Kidney glomerular epithelial cell (primary cell): ENCODE results near the gene MOB3B.

ENCODE experiments used
- DNase-seq: peaks from one replicate; lab custom pipeline; 2025; lab: John Stamatoyannopoulos, UW

Gene MOB3B

DNA sequence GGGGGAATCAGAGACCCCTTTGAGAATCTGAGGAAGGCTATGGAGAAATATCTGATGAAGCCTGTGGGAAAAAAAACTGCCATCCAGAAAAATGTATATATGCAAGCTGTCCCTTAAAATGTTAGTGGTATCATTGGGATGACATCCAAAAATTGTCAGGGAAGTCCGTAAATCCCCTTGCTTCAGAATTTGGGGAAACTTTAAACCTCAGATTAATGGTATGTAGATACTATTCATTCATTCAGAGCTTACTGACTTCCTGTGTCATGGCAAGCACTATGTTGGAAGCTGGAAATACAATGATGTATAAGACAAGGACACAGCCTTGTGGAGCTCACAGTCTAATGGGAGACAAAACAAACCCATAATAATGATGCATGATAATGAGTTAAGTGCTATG is 10.9 kb upstream of the MOB3B start:
- no peak for DNase-seq

DNA sequence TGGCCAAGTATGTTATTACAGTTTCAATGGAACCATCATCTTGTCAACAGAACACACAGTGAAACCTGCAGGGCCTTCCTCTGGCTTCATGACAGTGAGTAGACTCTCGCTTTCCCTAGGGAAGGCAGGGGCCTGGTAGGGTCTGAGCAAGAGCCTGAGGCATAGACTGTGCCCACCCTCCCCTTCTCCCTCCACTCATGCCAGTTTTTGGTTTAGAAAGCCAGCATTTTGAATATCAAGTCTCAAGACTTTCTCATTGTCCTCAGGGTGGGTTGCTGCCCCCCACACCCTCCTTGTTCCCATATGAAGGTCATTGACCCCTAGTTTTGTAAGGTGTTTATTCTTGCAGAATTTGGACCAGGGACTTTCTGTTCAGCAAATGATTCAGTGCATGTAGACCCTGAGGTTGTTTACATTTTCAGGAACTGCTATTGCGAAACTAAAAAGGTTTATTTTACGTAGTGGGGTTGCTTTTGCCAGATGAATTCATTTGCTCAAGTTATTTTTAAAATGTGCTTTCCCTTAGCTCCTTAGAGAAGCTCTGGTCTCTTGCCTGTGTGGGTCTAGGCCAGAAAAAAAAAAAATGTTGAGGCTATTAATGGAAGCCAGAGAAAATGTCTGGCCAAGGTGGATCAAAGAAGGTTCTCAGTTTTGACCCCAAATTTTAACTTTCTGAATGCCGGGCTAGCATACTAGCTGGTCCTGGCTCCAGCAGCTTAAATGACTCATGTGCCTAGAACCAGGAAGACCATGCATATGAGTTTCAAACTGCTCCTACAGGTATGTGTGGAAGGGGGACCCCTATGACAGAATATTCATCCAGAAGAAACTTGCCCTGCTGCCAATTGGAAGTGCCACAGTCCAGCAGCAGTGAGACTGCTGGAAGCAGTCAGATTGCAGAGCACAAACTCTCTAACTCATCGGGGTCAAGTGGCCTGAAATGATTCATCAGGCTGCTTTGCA is 10.1 kb upstream of the MOB3B start:
- DNase-seq = no peak

DNA sequence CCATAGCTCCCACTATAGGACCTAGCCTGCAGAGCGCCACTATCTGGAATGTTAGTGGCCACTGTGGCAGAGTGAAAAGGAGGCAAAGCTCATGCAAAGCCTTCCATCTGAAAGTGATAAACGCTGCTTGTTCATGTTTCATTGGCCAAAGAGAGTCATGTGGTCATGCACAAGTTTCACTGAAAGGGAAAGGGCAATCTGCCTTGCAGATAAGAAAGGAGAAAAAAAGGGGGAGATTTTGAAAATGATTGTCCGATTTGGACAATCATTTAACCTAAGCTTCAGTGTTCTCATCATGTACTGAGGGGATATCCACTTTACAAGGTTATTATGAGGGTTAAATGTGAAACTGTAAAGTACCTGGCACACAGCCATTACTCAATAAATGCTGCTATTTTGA is 9.0 kb upstream of the MOB3B start:
- DNase-seq = no peak

DNA sequence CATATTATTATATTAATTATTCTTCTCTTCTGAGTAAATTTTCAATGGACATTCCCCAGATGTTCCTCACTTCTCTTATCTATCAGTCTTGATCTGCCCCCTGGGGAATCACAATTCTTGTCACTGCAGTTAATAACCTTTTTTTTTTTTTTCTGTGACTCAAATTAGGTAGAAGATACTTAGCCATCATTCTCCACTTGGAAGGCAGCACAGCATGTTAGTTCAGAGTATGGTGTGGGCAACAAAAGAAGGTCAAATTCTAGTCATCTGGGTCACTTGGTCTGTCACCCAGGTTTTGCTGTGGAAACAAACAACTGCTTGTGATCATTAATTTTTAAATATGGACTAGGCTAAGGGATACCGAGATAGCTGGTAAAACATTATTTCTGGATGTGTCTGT is 8.1 kb upstream of the MOB3B start:
- DNase-seq = no peak

DNA sequence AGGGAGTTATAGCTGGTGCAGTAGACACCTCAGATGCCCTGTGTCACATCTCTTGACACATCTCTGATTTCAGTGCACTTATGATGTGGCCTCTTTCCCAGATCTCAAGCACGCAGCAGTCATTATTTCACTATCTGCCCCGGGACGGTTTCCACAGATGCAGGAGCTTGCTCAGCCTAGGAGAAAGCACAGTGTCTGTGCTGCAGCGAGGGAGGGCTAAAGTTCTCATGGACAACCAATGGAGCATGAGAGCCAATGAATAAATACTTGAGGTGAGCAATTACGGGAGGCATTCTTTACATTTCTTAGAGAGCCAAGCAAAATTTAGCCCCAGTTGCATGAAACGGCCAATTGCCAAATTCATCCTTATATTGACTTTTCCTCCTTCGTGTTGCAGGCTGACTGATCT is 7.4 kb upstream of the MOB3B start:
- peak; percentile 52 for DNase-seq

DNA sequence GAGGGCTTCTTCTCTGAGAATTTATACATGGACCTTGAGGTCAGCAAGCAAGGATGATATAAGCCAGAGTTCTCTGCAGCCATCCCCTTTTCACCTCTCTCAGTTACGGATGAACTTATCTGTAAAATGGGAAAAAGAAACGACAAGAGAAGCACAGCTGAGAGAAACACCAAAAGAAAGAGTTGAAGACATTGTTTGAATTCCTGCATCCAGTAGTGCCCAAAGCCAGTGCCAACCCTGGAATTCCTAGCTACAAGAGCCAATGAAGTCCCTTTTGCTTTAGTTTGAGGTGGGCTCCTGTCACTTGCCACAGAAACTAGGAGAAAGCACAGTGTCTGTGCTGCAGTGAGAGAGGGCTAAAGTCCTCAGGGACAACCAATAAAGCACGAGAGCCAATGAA is 6.6 kb upstream of the MOB3B start:
- DNase-seq = no peak

DNA sequence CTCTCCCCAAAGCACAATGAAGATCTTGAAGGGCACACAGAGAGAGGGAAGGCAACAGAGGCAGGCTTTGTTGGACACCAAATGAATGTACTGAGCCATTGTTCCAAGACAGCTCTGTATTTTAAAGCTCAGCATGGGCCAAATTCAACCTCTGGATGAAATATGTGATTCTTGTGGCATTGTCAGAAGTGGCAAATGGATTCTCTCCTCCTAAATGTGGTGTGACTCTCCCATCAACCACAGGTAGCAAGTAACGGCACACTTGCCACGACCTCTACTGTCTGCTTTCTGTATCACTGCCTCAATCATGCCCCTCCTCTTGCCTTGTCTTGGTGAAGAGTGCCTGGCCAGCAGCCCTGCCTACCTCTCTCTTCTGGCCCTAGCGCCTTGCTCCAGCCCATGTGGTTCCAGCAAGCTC is 6.1 kb upstream of the MOB3B start:
- no peak for DNase-seq

DNA sequence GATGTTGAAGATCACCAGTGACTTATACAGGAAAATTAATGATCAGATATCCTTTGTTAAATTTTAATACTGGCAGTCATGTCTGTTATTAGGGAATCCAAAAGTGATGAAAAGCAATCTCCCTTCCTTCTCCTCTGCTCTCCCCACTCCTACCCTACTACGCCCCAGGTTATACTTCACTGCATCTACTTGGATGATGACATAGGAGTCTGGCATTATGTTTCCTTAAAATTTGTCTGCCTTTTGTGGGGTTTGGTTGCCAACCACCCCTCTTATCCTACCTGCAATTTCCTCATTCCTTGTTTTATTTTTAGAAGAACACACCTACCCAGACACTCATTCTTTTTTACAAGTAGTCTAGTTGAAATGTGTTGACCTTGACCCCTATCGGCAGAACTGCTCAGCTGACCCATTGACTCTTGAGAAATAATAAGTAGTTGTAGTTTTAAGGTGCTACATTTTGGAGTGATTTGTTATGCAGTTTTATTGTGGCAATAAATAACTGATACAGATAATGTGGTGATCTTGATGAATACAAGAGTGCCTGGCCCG is 5.1 kb upstream of the MOB3B start:
- no peak for DNase-seq

DNA sequence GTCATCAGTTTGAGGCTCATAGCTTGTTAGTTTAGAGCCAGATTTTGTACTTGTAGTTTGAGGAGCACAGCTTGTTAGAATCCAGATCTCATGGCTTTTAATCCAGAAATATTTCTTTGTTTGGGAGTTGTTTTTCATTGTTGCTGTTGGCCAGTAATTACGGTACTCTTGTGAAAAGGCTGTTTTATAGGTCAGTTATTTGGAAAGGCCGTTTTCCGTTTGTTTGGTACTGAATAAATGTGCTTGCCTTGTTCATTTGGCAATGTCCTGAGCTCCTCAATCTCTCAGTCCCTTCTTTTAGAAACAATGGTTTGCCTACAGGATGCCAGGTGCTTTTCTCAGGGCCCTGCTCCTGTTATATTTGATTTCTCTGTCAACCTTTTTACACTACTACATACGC is 4.5 kb upstream of the MOB3B start:
- DNase-seq = no peak

DNA sequence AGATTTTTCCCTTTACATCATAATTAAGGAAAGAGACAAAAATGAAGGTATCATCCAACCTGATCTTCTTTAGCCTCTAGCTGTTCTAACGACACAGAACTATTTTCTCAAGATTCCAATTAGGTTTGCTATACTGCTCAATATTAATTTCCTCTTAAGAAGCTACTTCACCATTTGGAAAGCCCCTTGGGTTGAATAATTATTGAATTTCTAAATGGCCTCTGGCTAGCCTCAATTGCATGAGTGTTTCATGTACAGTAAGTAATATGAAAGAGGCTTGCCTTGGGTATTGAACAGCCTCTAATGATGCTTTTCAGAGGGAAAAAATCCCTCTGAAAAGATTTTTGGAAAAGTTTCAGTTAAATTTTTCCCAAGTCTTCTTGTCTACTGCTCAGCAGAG is 3.7 kb upstream of the MOB3B start:
- no peak for DNase-seq

DNA sequence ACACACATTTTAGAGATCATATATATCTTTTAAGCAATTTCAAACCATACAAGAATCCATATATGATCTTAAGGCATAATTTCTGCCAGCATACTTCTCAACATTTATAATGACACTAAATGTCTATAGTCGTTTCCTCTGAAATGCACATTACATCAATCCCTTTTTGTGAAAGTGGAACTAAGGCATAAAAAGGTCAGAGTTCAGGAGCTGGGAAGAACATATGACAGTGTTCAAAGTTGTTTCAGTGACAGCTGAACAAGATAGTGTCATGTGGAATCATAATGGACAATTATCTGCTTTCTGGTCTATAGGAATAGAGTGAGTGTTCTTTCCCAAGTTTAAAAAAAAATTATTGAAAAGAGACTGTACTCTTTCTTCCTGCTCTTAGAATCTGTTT is 2.4 kb upstream of the MOB3B start:
- DNase-seq = no peak

DNA sequence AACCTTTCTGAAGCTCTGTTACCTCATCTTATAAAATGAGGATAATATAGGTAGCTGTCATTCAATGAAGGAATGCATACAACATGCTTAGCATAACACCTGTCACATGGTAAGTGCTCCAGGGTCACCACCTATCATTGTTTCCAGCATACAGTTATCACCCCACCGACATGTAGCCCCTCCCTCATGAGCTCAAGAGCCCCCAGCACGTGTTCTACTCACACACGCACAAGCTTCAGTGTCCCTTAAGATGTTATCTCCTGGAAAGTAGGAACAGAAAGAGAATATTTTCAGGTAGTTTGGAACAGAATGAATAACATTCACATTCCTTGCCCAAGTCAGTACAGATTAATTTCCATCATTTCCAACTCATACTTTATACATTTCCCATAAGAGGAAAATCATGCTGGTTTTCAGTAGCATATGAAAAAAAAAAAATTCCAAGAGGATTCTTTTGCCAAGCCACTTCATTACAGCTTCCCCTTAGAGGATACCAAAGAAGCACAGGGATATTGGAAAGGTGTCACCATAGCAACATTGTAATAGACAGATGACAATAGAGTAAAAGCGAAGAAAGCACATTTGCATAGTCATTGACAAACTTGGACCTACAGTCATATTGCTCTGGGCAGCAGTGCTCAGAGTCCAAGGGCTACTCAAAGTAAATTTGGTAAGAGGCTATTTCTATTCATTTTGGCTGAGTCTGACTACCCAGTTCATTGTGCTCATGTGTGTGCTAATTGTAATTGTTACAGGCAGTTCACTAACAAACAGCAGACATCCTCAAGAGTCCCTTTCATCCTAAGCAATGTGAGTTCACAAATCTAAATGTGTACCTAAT is 1.5 kb upstream of the MOB3B start:
- DNase-seq = no peak

DNA sequence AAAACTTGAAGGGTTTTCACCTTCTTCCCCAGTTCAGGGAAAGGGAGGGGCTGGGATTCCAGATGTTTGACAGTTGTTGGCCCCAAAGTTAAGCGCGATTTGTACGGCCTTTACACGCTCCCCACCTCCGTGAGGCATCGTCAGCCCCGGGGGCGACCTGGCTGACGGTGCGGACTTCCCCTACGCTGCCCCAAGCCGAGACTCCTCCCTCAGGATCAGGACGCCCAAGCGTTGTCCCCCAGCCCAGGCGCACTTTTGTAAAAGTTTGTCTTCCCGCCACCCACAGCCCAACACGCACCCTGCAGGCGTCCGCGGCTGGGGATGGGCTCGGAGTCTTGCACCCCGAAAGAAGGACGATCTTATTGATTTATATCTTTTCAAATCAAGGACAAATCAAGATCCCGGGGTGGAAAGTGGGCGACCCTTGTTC is 713 bp downstream of the MOB3B start:
- DNase-seq = no peak

DNA sequence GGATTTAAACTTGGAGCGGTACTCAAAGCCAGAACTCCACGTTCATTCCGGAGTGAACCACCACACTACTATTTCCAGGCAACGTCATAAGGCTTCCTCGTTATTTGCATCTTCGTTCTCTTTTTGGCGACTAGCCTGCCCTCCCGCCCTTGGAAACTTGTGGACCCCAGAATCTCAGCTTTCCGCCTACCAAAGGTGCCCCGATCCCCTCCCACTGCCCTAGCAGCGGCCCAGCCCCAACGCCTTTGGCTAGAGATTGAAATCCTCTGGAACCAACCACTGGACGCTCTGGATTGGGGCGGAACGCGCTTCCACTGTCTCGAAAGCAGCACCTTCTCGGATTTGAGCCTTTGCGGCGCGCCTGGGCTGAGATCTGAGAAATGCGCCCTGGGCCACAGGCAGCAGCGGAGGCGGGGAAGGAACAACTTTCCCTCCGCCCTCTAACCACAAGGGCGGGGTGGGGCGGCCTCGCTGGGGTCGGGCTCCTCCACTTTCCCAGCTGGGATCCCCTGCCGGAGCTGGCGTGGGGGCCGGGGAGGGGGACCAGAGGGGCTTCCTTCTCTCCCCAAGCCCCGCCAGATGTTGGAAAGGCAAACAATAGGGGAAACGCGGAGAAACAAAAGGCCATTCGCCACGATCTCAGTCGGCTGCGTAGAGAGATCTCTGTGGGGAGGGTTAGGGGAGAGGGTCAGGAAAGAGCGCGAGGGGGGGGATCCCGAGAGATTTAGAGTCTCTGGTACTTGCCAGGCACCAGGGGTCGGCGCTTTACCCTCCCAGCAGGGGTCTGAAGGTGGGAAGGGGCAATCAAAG is 1.3 kb downstream of the MOB3B start:
- DNase-seq = peak; percentile 23

DNA sequence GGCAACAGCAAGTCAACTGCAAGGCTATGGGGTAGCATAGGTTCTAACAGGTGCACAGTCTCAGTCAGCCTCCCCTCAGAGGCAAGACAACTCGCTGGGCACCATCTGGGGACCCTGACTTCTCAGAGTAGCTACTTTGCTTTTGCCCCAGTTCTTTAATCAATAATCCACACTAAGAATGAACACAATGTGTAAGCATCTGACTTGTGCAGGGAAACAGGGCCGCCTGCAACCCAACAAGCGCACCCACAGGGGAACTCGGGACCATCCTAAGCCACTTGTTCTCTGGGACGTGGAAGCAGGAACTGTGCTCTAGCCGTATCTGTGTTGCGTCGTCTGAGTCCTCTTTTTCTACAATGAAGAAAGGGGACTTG is 1.9 kb downstream of the MOB3B start:
- DNase-seq = no peak

DNA sequence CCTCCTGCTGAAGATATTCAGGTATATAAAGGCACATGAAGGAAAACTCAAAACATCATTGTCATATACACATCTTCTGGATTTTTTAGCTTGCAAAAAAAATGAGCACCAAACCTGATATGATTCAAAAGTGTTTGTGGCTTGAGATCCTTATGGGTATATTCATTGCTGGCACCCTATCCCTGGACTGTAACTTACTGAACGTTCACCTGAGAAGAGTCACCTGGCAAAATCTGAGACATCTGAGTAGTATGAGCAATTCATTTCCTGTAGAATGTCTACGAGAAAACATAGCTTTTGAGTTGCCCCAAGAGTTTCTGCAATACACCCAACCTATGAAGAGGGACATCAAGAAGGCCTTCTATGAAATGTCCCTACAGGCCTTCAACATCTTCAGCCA is 5.4 kb downstream of the MOB3B start, which contains the start of gene IFNK:
Gene IFNK (plus strand): TSS at position 55 of the 400 bp plus-strand sequence. CDS start 47 bp downstream, at position 102.
- no peak for DNase-seq

DNA sequence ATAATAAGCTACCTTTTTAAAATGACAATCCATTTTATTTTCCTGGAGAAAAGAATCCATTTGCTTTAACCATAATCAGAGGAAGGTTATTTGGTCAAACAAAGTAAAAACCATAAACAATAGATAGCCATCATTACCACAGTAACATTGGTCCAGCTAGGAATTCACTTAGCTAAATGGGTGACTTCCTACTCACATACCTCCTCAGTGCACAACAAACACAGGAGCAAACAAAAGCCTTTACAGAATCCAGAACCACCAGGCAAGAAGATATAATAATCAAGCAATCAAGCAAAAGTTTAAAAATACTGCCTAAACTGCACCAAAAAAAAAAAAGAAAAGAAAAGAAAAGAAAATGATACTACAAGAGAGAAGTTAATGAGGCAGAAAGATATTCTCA is 6.5 kb downstream of the MOB3B start:
- DNase-seq = no peak

DNA sequence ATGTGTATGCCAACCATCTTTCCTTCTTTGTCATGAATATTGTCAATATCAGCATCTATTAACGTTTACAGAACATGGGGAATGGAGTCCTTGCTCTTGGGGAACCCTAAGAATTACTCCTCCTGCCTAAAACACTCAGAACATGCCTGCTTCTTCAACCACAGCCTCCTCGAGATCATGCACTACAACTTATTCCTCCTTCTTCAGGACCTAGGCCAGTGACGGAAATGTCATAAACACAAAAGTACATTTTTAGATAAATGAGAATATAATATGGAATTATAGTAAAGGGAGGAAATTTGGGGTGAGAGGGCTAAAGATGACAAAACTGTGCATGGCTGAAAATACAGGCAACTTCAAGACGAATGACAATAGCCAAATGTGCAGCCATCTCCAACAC is 8.6 kb downstream of the MOB3B start:
- no peak for DNase-seq

DNA sequence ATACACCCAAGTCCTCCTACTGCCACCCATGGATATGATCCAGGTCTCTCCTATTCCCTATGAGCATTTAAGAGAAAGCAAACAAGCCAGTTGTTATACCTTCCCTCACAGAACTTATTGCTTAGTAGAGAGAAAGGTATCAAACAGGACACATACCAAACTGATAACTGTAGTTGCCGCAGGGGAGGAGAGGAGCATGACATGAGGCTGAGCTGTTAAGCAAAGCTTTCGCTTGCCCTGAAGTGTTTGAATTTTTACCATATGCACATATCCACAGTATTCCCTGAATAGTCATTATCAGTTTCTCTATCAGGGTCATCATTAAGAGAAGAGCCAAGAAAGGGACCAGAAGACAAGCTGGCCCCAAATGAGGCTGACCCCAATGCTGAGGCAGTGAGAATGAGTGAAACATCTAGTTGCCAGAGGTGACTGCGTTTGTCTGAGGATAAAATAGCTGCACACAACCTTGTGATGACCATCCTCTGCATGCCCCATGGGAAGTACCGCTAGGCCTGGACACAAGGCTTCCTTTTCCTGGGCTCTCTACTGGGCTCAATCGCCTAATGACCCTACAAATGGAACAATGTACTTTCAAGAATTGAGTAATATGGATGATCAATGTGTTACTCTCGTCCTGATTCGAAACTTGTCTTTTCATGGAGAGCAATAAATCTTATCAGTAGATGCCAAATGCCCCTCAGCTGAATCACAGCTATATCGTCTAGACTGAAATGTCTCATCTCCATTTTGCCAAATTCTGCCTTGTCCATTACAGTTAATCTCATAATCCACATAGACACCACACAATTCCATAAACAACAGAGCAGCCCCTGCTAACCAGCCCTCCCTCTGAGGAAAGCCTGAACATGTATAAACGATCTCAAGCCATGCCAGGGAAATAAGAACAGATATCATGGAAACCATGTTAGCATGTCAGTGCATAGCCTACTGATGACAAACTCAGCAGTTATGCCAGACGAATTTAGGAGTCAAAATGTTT is 9.8 kb downstream of the MOB3B start:
- DNase-seq = no peak

DNA sequence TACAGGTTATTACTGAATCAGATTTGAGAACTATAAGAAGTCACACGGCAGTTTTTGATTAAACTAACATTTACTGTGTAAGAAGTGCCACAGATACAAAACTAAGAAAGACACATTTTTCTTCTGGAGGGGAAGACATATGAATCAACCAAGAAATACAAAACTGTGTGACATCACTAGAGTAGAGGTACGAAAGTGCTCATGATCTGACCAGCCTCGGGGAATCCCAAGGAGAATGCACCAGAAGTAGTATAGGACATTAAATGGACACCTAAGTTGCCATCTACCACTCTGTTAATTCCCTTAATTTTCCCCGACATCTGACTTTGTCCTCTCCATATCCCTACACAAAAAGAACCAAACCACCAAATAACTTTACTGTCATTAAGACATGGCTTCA is 10.8 kb downstream of the MOB3B start:
- no peak for DNase-seq

DNA sequence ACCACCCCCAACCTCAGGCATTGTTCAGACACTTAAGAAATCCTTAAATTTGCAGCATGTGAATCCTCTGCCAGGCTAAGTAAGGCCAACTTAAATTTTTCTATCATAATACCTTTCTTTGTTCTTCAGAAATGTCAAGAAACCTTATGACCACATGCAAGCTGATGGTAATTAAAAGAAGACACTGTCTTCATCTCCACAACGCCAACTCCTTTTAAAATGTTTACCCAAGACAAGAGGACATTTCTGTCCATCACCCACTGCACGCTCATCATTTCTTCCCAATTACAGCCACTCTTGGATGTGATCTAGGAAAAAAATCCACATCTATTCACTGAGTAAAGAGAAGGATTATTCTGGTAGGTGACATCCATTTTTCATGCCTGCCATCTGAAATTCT is 11.6 kb downstream of the MOB3B start:
- no peak for DNase-seq
